Neural cell (in vitro differentiated cells): Measurements from ENCODE around the gene FCHO1. TPM values are rescaled to one million over a fixed set of nuclear protein-coding genes. Genes with fewer than 3 reads are reported as not detected.

ENCODE experiments used
- H2AFZ ChIP-seq: fragments of 200-600, 300-800 bp; sonication (generic), shearing (Covaris generic); 2 replicates; pipeline ENCODE4 v1.6.0; 2014; ENCODE audit warnings: low read depth, mild to moderate bottlenecking, antibody characterized with exemption, low read length, moderate library complexity
- H3F3A ChIP-seq: fragments of 200-600 bp; shearing (Covaris generic); 2 replicates; pipeline ENCODE4 v1.6.1; 2016; ENCODE audit warnings: mild to moderate bottlenecking, moderate library complexity, mixed read lengths, antibody characterized with exemption, low read length; ENCODE audit not compliant: insufficient read depth, poor library complexity, severe bottlenecking
- H3K27ac ChIP-seq: fragments of 200-600, 300-800 bp; sonication (generic), shearing (Covaris generic); 2 replicates; pipeline ENCODE4 v1.5.1; 2014; ENCODE audit warnings: mild to moderate bottlenecking, low read length, moderate library complexity
- H3K27me3 ChIP-seq: fragments of 300-800, 200-600 bp; sonication (generic), shearing (Covaris generic); 2 replicates; pipeline ENCODE4 v1.6.0; 2014; ENCODE audit warnings: mild to moderate bottlenecking, low read depth, low read length, moderate library complexity; ENCODE audit not compliant: insufficient read depth
- H3K36me3 ChIP-seq: fragments of 300-800, 200-600 bp; sonication (generic), shearing (Covaris generic); 2 replicates; pipeline ENCODE4 v1.5.1; 2014; ENCODE audit warnings: mild to moderate bottlenecking, antibody characterized with exemption, low read length, moderate library complexity; ENCODE audit not compliant: insufficient read depth
- H3K4me2 ChIP-seq: fragments of 300-800, 200-600 bp; sonication (generic), shearing (Covaris generic); 2 replicates; pipeline ENCODE4 v1.6.0; 2014; ENCODE audit warnings: mild to moderate bottlenecking, low read length
- H3K4me3 ChIP-seq: fragments of 300-800, 200-600 bp; sonication (generic), shearing (Covaris generic); 2 replicates; pipeline ENCODE4 v1.5.1; 2014; ENCODE audit warnings: mild to moderate bottlenecking, low read length, moderate library complexity
- H3K79me2 ChIP-seq: fragments of 200-600 bp; shearing (Covaris generic); replicated peaks from 2 replicates; pipeline ENCODE4 v1.6.0; 2014; ENCODE audit warnings: mild to moderate bottlenecking, low read length, moderate library complexity; ENCODE audit not compliant: insufficient read depth
- H3K9ac ChIP-seq: fragments of 300-800, 200-600 bp; sonication (generic), shearing (Covaris generic); 2 replicates; pipeline ENCODE4 v1.6.1; 2016; ENCODE audit warnings: mild to moderate bottlenecking, low read length, mixed read lengths
- H3K9me2 ChIP-seq: fragments of 200-600 bp; shearing (Covaris generic); 2 replicates; pipeline ENCODE4 v1.6.1; 2016; ENCODE audit warnings: mild to moderate bottlenecking, low read length, mixed read lengths; ENCODE audit not compliant: insufficient read depth
- H3K9me3 ChIP-seq: fragments of 200-600, 300-800 bp; sonication (generic), shearing (Covaris generic); 2 replicates; pipeline ENCODE4 v1.6.1; 2016; ENCODE audit warnings: mild to moderate bottlenecking, mixed run types, low read length, moderate library complexity, mixed read lengths
- H4K20me1 ChIP-seq: fragments of 200-600 bp; shearing (Covaris generic); 2 replicates; pipeline ENCODE4 v1.6.1; 2016; ENCODE audit warnings: mild to moderate bottlenecking, mixed run types; ENCODE audit not compliant: insufficient read depth
- EP300 ChIP-seq: fragments of 450-650 bp; conservative IDR thresholded peaks from 2 replicates; pipeline ENCODE4 v1.6.1; 2014; ENCODE audit warnings: antibody characterized with exemption, mild to moderate bottlenecking, moderate library complexity; ENCODE audit not compliant: poor library complexity, severe bottlenecking
- EZH2 ChIP-seq: fragments of 200-600, 300-800 bp; shearing (Covaris generic), sonication (generic); IDR thresholded peaks from 2 replicates; pipeline ENCODE4 v1.6.1; 2014; ENCODE audit warnings: antibody characterized with exemption, low read length, borderline replicate concordance, mild to moderate bottlenecking; ENCODE audit not compliant: insufficient read depth, poor library complexity, severe bottlenecking
- MXI1 ChIP-seq: fragments of 450-650 bp; conservative IDR thresholded peaks from 2 replicates; pipeline ENCODE4 v1.6.1; 2014; ENCODE audit warnings: antibody characterized with exemption, mild to moderate bottlenecking; ENCODE audit not compliant: poor library complexity, severe bottlenecking
- POLR2AphosphoS5 ChIP-seq: IDR thresholded peaks from 2 replicates; pipeline ENCODE4 v1.6.1; 2012
- RAD21 ChIP-seq: fragments of 450-650 bp; conservative IDR thresholded peaks from 2 replicates; pipeline ENCODE4 v1.6.1; 2014; ENCODE audit warnings: antibody characterized with exemption, mild to moderate bottlenecking, moderate library complexity
- SMC3 ChIP-seq: fragments of 450-650 bp; conservative IDR thresholded peaks from 2 replicates; pipeline ENCODE4 v1.6.1; 2014; ENCODE audit warnings: antibody characterized with exemption, mild to moderate bottlenecking, moderate library complexity; ENCODE audit not compliant: poor library complexity
- TAF1 ChIP-seq: IDR thresholded peaks from 2 replicates; pipeline ENCODE4 v1.6.1; 2012; ENCODE audit warnings: low read depth
- polyA plus RNA-seq: library from polyadenylated mRNA; depleted of rRNA; stranded (reverse); fragments of >200 nt; gene quantifications from 2 replicates; pipeline ENCODE4 v1.2.3, GENCODE V29; 2014
- TF ChIP-seq, protein P1 (sequence below): IDR thresholded peaks from 2 replicates; pipeline ENCODE4 v1.6.1; 2012; ENCODE audit warnings: borderline replicate concordance
- TF ChIP-seq, protein P2 (sequence below): fragments of 450-650 bp; IDR thresholded peaks from 2 replicates; pipeline ENCODE4 v1.5.1; 2014; ENCODE audit warnings: antibody characterized with exemption, mild to moderate bottlenecking, moderate library complexity; ENCODE audit not compliant: poor library complexity, severe bottlenecking

Gene FCHO1
- polyA plus RNA-seq, 1 donor from 2014 or later, result 39.7 TPM

DNA sequence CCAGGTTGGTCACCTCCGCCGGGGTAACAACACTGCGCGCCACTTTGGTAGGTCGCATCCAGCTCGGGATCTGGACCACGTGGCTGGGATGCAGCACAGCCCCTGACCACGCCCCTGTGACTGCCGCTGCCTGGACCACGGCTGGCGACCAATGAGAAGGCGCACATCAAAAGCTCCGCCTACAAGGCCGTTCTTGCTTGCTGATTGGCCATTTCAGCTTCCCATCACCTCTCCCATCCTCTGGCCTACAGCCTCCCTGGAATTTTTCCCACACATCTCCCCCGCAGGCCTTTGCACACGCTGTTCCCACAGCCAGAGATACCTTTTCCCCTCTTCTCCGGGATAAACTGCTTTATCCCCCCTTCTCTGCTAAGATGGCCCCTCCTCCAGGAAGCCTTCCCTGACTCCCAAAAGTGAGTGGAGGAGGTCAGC lies 44.5 kb upstream of the FCHO1 start:
- H3K9me3 ChIP-seq, result no peaks in the 10 kb centered on the region
- no peak for TF ChIP-seq POLR2AphosphoS5
- TF ChIP-seq MXI1, result no peak
- TF ChIP-seq, protein P1, sequence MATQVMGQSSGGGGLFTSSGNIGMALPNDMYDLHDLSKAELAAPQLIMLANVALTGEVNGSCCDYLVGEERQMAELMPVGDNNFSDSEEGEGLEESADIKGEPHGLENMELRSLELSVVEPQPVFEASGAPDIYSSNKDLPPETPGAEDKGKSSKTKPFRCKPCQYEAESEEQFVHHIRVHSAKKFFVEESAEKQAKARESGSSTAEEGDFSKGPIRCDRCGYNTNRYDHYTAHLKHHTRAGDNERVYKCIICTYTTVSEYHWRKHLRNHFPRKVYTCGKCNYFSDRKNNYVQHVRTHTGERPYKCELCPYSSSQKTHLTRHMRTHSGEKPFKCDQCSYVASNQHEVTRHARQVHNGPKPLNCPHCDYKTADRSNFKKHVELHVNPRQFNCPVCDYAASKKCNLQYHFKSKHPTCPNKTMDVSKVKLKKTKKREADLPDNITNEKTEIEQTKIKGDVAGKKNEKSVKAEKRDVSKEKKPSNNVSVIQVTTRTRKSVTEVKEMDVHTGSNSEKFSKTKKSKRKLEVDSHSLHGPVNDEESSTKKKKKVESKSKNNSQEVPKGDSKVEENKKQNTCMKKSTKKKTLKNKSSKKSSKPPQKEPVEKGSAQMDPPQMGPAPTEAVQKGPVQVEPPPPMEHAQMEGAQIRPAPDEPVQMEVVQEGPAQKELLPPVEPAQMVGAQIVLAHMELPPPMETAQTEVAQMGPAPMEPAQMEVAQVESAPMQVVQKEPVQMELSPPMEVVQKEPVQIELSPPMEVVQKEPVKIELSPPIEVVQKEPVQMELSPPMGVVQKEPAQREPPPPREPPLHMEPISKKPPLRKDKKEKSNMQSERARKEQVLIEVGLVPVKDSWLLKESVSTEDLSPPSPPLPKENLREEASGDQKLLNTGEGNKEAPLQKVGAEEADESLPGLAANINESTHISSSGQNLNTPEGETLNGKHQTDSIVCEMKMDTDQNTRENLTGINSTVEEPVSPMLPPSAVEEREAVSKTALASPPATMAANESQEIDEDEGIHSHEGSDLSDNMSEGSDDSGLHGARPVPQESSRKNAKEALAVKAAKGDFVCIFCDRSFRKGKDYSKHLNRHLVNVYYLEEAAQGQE, result no peak
- no peak for TF ChIP-seq EP300
- no peak for TF ChIP-seq RAD21
- TF ChIP-seq SMC3, result no peak
- no peaks in the 10 kb centered on the region for H3F3A ChIP-seq
- no peak overlapping the region for H3K4me2 ChIP-seq
- H3K4me3 ChIP-seq, result no peak overlapping the region
- H3K79me2 ChIP-seq, result no peaks in the 10 kb centered on the region
- no peaks in the 10 kb centered on the region for H3K9me2 ChIP-seq
- no peak overlapping the region for H3K27ac ChIP-seq
- H3K9ac ChIP-seq, result no peak overlapping the region
- no peaks in the 10 kb centered on the region for H3K36me3 ChIP-seq
- no peaks in the 10 kb centered on the region for H3K27me3 ChIP-seq
- no peak overlapping the region for H2AFZ ChIP-seq
- no peaks in the 10 kb centered on the region for H4K20me1 ChIP-seq

GRCh38 chr19:17711851-17712250 lies 39.4 kb upstream of the FCHO1 start:
- H3F3A ChIP-seq, result no peaks in the 10 kb centered on the region
- H3K36me3 ChIP-seq, result no peaks in the 10 kb centered on the region
- H3K4me3 ChIP-seq, result no peak overlapping the region
- H3K27ac ChIP-seq, result no peak overlapping the region
- H3K9ac ChIP-seq, result no peak overlapping the region
- no peaks in the 10 kb centered on the region for H4K20me1 ChIP-seq
- no peaks in the 10 kb centered on the region for H3K79me2 ChIP-seq
- no peak overlapping the region for H2AFZ ChIP-seq
- no peak overlapping the region for H3K4me2 ChIP-seq
- TF ChIP-seq SMC3, result no peak
- TF ChIP-seq TAF1, result no peak
- TF ChIP-seq, protein P2, sequence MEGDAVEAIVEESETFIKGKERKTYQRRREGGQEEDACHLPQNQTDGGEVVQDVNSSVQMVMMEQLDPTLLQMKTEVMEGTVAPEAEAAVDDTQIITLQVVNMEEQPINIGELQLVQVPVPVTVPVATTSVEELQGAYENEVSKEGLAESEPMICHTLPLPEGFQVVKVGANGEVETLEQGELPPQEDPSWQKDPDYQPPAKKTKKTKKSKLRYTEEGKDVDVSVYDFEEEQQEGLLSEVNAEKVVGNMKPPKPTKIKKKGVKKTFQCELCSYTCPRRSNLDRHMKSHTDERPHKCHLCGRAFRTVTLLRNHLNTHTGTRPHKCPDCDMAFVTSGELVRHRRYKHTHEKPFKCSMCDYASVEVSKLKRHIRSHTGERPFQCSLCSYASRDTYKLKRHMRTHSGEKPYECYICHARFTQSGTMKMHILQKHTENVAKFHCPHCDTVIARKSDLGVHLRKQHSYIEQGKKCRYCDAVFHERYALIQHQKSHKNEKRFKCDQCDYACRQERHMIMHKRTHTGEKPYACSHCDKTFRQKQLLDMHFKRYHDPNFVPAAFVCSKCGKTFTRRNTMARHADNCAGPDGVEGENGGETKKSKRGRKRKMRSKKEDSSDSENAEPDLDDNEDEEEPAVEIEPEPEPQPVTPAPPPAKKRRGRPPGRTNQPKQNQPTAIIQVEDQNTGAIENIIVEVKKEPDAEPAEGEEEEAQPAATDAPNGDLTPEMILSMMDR, result no peak
- no peak for TF ChIP-seq EZH2
- TF ChIP-seq POLR2AphosphoS5, result no peak
- TF ChIP-seq RAD21, result no peak
- TF ChIP-seq, protein P1, result no peak
- no peak for TF ChIP-seq EP300
- TF ChIP-seq MXI1, result no peak
- H3K9me2 ChIP-seq, result no peaks in the 10 kb centered on the region
- H3K27me3 ChIP-seq, result no peaks in the 10 kb centered on the region
- no peaks in the 10 kb centered on the region for H3K9me3 ChIP-seq
